Heart left ventricle (tissue), 16 donors: ENCODE data around the gene RYR3. TPM values are rescaled to one million over a fixed set of nuclear protein-coding genes. Genes with fewer than 3 reads are reported as not detected.

Source experiments
- ATAC-seq, 4 donors: fragments of 200-7000 bp; cut with Tn5 transposase; one replicate each; pipeline ENCODE4 v1.9.1; 2020 to 2022; ENCODE audit warnings: moderate library complexity in 4 of 4, mild to moderate bottlenecking in 3 of 4, moderate number of reproducible peaks in 1 of 4
- DNase-seq, 5 donors: peaks; one replicate each; pipeline ENCODE4 v3.0.0-alpha.2; 2020
- H3K27ac ChIP-seq, 12 donors: fragments of 200-600 bp; sonication (generic) in 4 of 12; one replicate each; pipeline versions ENCODE4 v1.5.0 to v1.8.0; 2016 to 2022; ENCODE audit warnings: mild to moderate bottlenecking in 2 of 12
- H3K27me3 ChIP-seq, 9 donors: fragments of 200-600 bp; sonication (generic) in 2 of 9; one replicate each; pipeline versions ENCODE4 v1.5.1 to v1.8.0; 2016 to 2022; ENCODE audit warnings: mild to moderate bottlenecking in 3 of 9
- H3K36me3 ChIP-seq, 9 donors: fragments of 200-600 bp; sonication (generic) in 2 of 9; one replicate each; pipeline versions ENCODE4 v1.5.0 to v1.8.0; 2018 to 2022; ENCODE audit warnings: mild to moderate bottlenecking in 2 of 9
- H3K4me1 ChIP-seq, 12 donors: fragments of 200-600 bp; sonication (generic) in 4 of 12; one replicate each; pipeline versions ENCODE4 v1.5.0 to v1.8.0; 2016 to 2022; ENCODE audit warnings: mild to moderate bottlenecking in 3 of 12
- H3K4me3 ChIP-seq, 12 donors: fragments of 200-600 bp; sonication (generic) in 4 of 12; one replicate each; pipeline versions ENCODE4 v1.5.0 to v1.8.0; 2017 to 2022; ENCODE audit warnings: mild to moderate bottlenecking in 9 of 12, moderate library complexity in 4 of 12
- H3K9me3 ChIP-seq, 12 donors: fragments of 200-600 bp; sonication (generic) in 4 of 12; one replicate each; pipeline versions ENCODE4 v1.5.0 to v1.8.0; 2016 to 2022; ENCODE audit warnings: mild to moderate bottlenecking in 1 of 12
- CTCF ChIP-seq, 12 donors: fragments of 200-600 bp; sonication (generic) in 4 of 12; IDR thresholded peaks; one replicate each; pipeline versions ENCODE4 v1.5.0 to v1.8.0; 2018 to 2022; ENCODE audit warnings: antibody characterized with exemption in 12 of 12, mild to moderate bottlenecking in 5 of 12
- POLR2A ChIP-seq, 2 donors: fragments of 450-650 bp; IDR thresholded peaks; one replicate each; pipeline ENCODE4 v1.6.1; 2017; ENCODE audit warnings: antibody characterized with exemption in 2 of 2, mild to moderate bottlenecking in 2 of 2, moderate library complexity in 2 of 2
- WGBS, 4 donors: extraction: QIAGEN DNeasy Blood & Tissue Kit in 2 of 4; methylation state at CpG; one replicate each; pipeline versions ENCODE4 v1.1.5 to v1.1.7; 2013 to 2018; 5-methylcytosine and 5-hydroxymethylcytosine counted together
- intact Hi-C, 10 donors: fragments of 100-400 bp; cut with DNase I; formaldehyde crosslinking; loops; one replicate each; pipeline versions ENCODE4 v1.11.1 to v1.14.2; 2022
- polyA plus RNA-seq, 2 donors: library from polyadenylated mRNA; stranded (reverse); fragments of 200-250 nt; gene quantifications; one replicate each; pipeline ENCODE4 v1.2.3, GENCODE V29; 2013
- total RNA-seq, 9 donors: library from RNA; depleted of rRNA in 2 of 9; stranded (reverse); fragments of >200 nt in 2 of 9; fragmentation: NEBNext Ultra II Directional in 3 of 9; extraction: Animal tissue kit (Norgen Biotek cat#: 25700) in 3 of 9; gene quantifications; one replicate each; pipeline versions ENCODE4 v1.1.0 to v1.2.4, GENCODE V29; 2016 to 2023
- donor health status: ischemic (EF 13 %, LVEDD 7.1; RV severe dilation, severe dysfunction).
- donor health status: healthy with polysubstance abuse.
- donor health status: DM: no; HTN: yes; CAD: no.
- donor health status: DM: no; HTN: no; CAD: no.
- donor health status: ischemic (EF 25% LVEDD 6.9; RV normal size, moderate dysfunction).
- donor health status: ischemic (EF 25% LVEDD 5.7; RV mildly dilated, moderate dysfunction).
- donor health status: healthy.
- donor health status: DM: yes; HTN: yes; CAD: no.
- donor health status: ischemic (EF 35%, LVEDD 5.7; RV mildly dilated, moderate dysfunction).
- donor health status: nonischemic (EF 11% LVEDD 7.7; RV severe dilation, severe dysfunction).
- donor health status: DM: yes; HTN: yes; CAD: no.
- donor health status: PGD.
- donor health status: ischemic (EF 29% LVEDD 5.4; RV normal size, mild dysfunction).
- donor health status: nonischemic (EF 23%, LVEDD 6.1; RV moderate dilation, normal function).

RYR3 gene
- total and polyA plus RNA-seq, 11 donors, result 0.01 to 0.35 (median 0.23) TPM; not detected in 2

- intact Hi-C loops, result no loop called here
- 86 to 89% (median 87%) methylated on average over 6 of the region's 6 CpGs for WGBS, 4 donors
- TF ChIP-seq POLR2A (IDR thresholded peaks at IDR 0.05), result no peak
- no peak for TF ChIP-seq CTCF (IDR thresholded peaks at IDR 0.05)
Measured at GRCh38 chr15:33768670-33769190, 458.0 kb downstream of the RYR3 start.

GRCh38 chr15:33773969-33774368 is 463.2 kb downstream of the RYR3 start:
- no peak for ATAC-seq
- H3K36me3 ChIP-seq, result no peaks in the 10 kb centered on the region
- intact Hi-C loops, result no loop called here
- no peak overlapping the region for H3K27ac ChIP-seq
- no peak overlapping the region for H3K4me3 ChIP-seq
- DNase-seq, result no peak
- H3K4me1 ChIP-seq, result no peaks in the 10 kb centered on the region
- H3K27me3 ChIP-seq, result peaks cover 0 to 3% (median 0%) of the 10 kb centered on the region in 9 donors
- WGBS, 4 donors, result 46 to 64% (median 57%) methylated on average over 3 of the region's 3 CpGs
- H3K9me3 ChIP-seq, result no peaks in the 10 kb centered on the region
- TF ChIP-seq CTCF (IDR thresholded peaks at IDR 0.05), result no peak
- TF ChIP-seq POLR2A (IDR thresholded peaks at IDR 0.05), result no peak

More at GRCh38 chr15:33768670-33769190, 458.0 kb downstream of the RYR3 start:
- Histone ChIP-seq H3K9me3 (no peaks in the 10 kb centered on the region), H3K36me3 (no peaks in the 10 kb centered on the region), H3K4me3 (no peak overlapping the region), H3K4me1 (no peaks in the 10 kb centered on the region), H3K27ac (no peak overlapping the region), H3K27me3 (no peaks in the 10 kb centered on the region)
- DNase-seq (no peak), ATAC-seq (no peak)

DNA sequence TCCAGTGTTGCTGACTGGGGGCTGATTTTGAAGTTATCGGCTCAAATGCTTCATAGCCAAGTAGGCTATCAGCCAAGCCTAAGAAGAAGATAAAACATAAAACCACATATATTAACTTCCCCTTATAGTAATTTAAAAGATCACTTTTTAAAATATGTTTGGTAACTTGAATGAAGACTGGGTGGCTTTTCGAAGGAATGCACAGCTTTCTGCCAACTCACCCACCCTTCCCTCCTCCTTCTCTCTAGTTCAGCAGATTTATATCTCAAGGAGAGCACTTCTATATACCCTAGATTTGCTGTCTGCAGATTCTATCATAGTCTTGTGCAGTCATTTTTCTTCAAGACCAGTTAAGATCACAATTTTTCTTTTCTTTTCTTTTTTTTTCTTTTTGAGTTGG is 468.1 kb downstream of the RYR3 start:
- TF ChIP-seq CTCF (IDR thresholded peaks at IDR 0.05), result no peak
- TF ChIP-seq POLR2A (IDR thresholded peaks at IDR 0.05), result no peak
- Histone ChIP-seq H3K36me3 (no peaks in the 10 kb centered on the region), H3K27ac (no peak overlapping the region), H3K4me3 (no peak overlapping the region), H3K4me1 (no peaks in the 10 kb centered on the region), H3K27me3 (peaks cover 0 to 3% (median 0%) of the 10 kb centered on the region in 9 donors), H3K9me3 (no peaks in the 10 kb centered on the region)
- no peak for DNase-seq
- 62 to 83% (median 71%) methylated on average over 2 of the region's 2 CpGs for WGBS, 4 donors
- ATAC-seq, result no peak
- intact Hi-C loops, result no loop called here

GRCh38 chr15:33780011-33780768 is 469.4 kb downstream of the RYR3 start:
- TF ChIP-seq CTCF (IDR thresholded peaks at IDR 0.05), result no peak
- no peak for TF ChIP-seq POLR2A (IDR thresholded peaks at IDR 0.05)
- H3K27me3 ChIP-seq, result no peaks in the 10 kb centered on the region
- no peaks in the 10 kb centered on the region for H3K36me3 ChIP-seq
- no peak for ATAC-seq
- no peak overlapping the region for H3K4me3 ChIP-seq
- no peaks in the 10 kb centered on the region for H3K9me3 ChIP-seq
- DNase-seq, result no peak
- H3K27ac ChIP-seq, result no peak overlapping the region
- WGBS, 4 donors, result 65 to 87% (median 76%) methylated on average over 1 to 5 of the region's 5 CpGs
- H3K4me1 ChIP-seq, result no peaks in the 10 kb centered on the region
- intact Hi-C loops, result no loop called here
